ENCODE results near the gene PSTPIP1. TPM values are rescaled to one million over a fixed set of nuclear protein-coding genes. Genes with fewer than 3 reads are reported as not detected.
"Not testable (repeated sequence)": the region's sequence is repeated elsewhere in the genome, so short reads cannot be mapped to it uniquely, and the experiment has no call there.

PSTPIP1 gene
- total RNA-seq, 2 experiments from 2014 or later: 1.5 to 27.4 TPM

GRCh38 chr15:76962337-76963013, 32.5 kb upstream of the PSTPIP1 start:
- no peak for TF ChIP-seq EZH2phosphoT487 (IDR thresholded peaks at IDR 0.05; ENCODE audit: borderline replicate concordance, low read depth, low read length)
- Histone ChIP-seq H3K4me2 (ENCODE audit: low read length) (no peak overlapping the region), H2AFZ (ENCODE audit: low read length) (no peak overlapping the region), H4K20me1 (ENCODE audit: insufficient read depth, low read length) (no peaks in the 10 kb centered on the region), H3K4me1 (ENCODE audit: insufficient read depth, low read length, poor library complexity, severe bottlenecking) (no peaks in the 10 kb centered on the region), H3K36me3 (ENCODE audit: insufficient read depth, low read length) (no peaks in the 10 kb centered on the region), H3K27ac (ENCODE audit: low read depth, low read length, poor library complexity, severe bottlenecking) (no peak overlapping the region), H3K79me2 (ENCODE audit: insufficient read depth, low read depth, low read length) (no peaks in the 10 kb centered on the region), H3K9me3 (ENCODE audit: low read length) (no peaks in the 10 kb centered on the region), H3K4me3 (ENCODE audit: low read depth, low read length, poor library complexity, severe bottlenecking) (no peak overlapping the region), H3K9me2 (ENCODE audit: insufficient read depth, low read length) (no peaks in the 10 kb centered on the region)
- DNase-seq (ENCODE audit: low spot score): no peak
- no TSS peak for BruUV-seq (replicated peaks)
- CTCF ChIA-PET (ENCODE audit: unreplicated experiment): interaction anchor here (0.6 kb wide), 1 partner anchor 11 kb away, joined by 4 read pairs; no protein-coding TSS in a partner anchor
- POLR2A ChIA-PET: interaction anchor here (0.6 to 2.4 kb wide), 3 partner anchors 14 to 33 kb away, joined by 3 to 6 read pairs (median 5); partner anchors contain the start of gene PSTPIP1
- intact Hi-C loops (cut with micrococcal nuclease; ENCODE audit: unreplicated experiment): no loop called here

GRCh38 chr15:76963596-76963995, 31.3 kb upstream of the PSTPIP1 start:
- H3K4me3 ChIP-seq (ENCODE audit: low read depth, low read length, poor library complexity, severe bottlenecking): no peak overlapping the region
- intact Hi-C loops (cut with micrococcal nuclease; ENCODE audit: unreplicated experiment): no loop called here
- no peaks in the 10 kb centered on the region for H3K9me3 ChIP-seq (ENCODE audit: low read length)
- H4K20me1 ChIP-seq (ENCODE audit: insufficient read depth, low read length): no peaks in the 10 kb centered on the region
- no peak overlapping the region for H2AFZ ChIP-seq (ENCODE audit: low read length)
- H3K36me3 ChIP-seq (ENCODE audit: insufficient read depth, low read length): no peaks in the 10 kb centered on the region
- no peaks in the 10 kb centered on the region for H3K79me2 ChIP-seq (ENCODE audit: insufficient read depth, low read depth, low read length)
- H3K9me2 ChIP-seq (ENCODE audit: insufficient read depth, low read length): no peaks in the 10 kb centered on the region
- TF ChIP-seq EZH2phosphoT487 (IDR thresholded peaks at IDR 0.05; ENCODE audit: borderline replicate concordance, low read depth, low read length): no peak
- ChIA-PET POLR2A (interaction anchor here (0.5 to 2.4 kb wide), 4 partner anchors 15 to 1385 kb away, joined by 4 to 5 read pairs (median 5); partner anchors contain the start of genes PSTPIP1 and PTPN9), CTCF (ENCODE audit: unreplicated experiment) (no interaction called here)
- H3K4me2 ChIP-seq (ENCODE audit: low read length): no peak overlapping the region
- DNase-seq (ENCODE audit: low spot score): no peak
- H3K4me1 ChIP-seq (ENCODE audit: insufficient read depth, low read length, poor library complexity, severe bottlenecking): no peaks in the 10 kb centered on the region
- BruUV-seq (replicated peaks): no TSS peak
- no peak overlapping the region for H3K27ac ChIP-seq (ENCODE audit: low read depth, low read length, poor library complexity, severe bottlenecking)

GRCh38 chr15:76964157-76964556, 30.8 kb upstream of the PSTPIP1 start:
- Histone ChIP-seq H3K36me3 (ENCODE audit: insufficient read depth, low read length) (no peaks in the 10 kb centered on the region), H2AFZ (ENCODE audit: low read length) (no peak overlapping the region), H3K79me2 (ENCODE audit: insufficient read depth, low read depth, low read length) (no peaks in the 10 kb centered on the region), H4K20me1 (ENCODE audit: insufficient read depth, low read length) (no peaks in the 10 kb centered on the region), H3K4me1 (ENCODE audit: insufficient read depth, low read length, poor library complexity, severe bottlenecking) (no peaks in the 10 kb centered on the region), H3K27ac (ENCODE audit: low read depth, low read length, poor library complexity, severe bottlenecking) (no peak overlapping the region), H3K9me2 (ENCODE audit: insufficient read depth, low read length) (no peaks in the 10 kb centered on the region), H3K4me2 (ENCODE audit: low read length) (no peak overlapping the region), H3K9me3 (ENCODE audit: low read length) (no peaks in the 10 kb centered on the region), H3K4me3 (ENCODE audit: low read depth, low read length, poor library complexity, severe bottlenecking) (no peak overlapping the region)
- CTCF ChIA-PET (ENCODE audit: unreplicated experiment): no interaction called here
- DNase-seq (ENCODE audit: low spot score): no peak
- BruUV-seq (replicated peaks): no TSS peak
- POLR2A ChIA-PET: interaction anchor here (0.5 to 1.9 kb wide), 3 partner anchors 15 to 1385 kb away, joined by 4 to 5 read pairs (median 5); partner anchors contain the start of gene PTPN9
- intact Hi-C loops (cut with micrococcal nuclease; ENCODE audit: unreplicated experiment): no loop called here
- TF ChIP-seq EZH2phosphoT487 (IDR thresholded peaks at IDR 0.05; ENCODE audit: borderline replicate concordance, low read depth, low read length): no peak
- no peak for TF ChIP-seq CTCF (conservative IDR thresholded peaks at IDR 0.05; ENCODE audit: low read length)

- BruUV-seq (replicated peaks); intact Hi-C loops (cut with micrococcal nuclease; ENCODE audit: unreplicated experiment); H3K4me3 ChIP-seq (ENCODE audit: low read depth, low read length, poor library complexity, severe bottlenecking); DNase-seq (ENCODE audit: low spot score); H3K36me3 ChIP-seq (ENCODE audit: insufficient read depth, low read length); H4K20me1 ChIP-seq (ENCODE audit: insufficient read depth, low read length); H3K9me3 ChIP-seq (ENCODE audit: low read length); H3K27ac ChIP-seq (ENCODE audit: low read depth, low read length, poor library complexity, severe bottlenecking); H3K9me2 ChIP-seq (ENCODE audit: insufficient read depth, low read length); H2AFZ ChIP-seq (ENCODE audit: low read length); H3K4me1 ChIP-seq (ENCODE audit: insufficient read depth, low read length, poor library complexity, severe bottlenecking); CTCF ChIA-PET (ENCODE audit: unreplicated experiment); H3K79me2 ChIP-seq (ENCODE audit: insufficient read depth, low read depth, low read length); H3K4me2 ChIP-seq (ENCODE audit: low read length): not testable (repeated sequence)
- POLR2A ChIA-PET: interaction anchor here (0.9 kb wide), 1 partner anchor 16 kb away, joined by 4 read pairs; no protein-coding TSS in a partner anchor
Measured at GRCh38 chr15:76966051-76966450, 28.9 kb upstream of the PSTPIP1 start.

Data from OCI-LY7 (cell line).